PC-9 (cell line): ENCODE measurements around the gene MITF. TPM values are rescaled to one million over a fixed set of nuclear protein-coding genes. Genes with fewer than 3 reads are reported as not detected.

Source experiments
- BruUV-seq: library from RNA; stranded (reverse); fragments of 400-500 nt; replicated peaks from 2 replicates; lab custom pipeline; 2021; lab: Mats Ljungman, UMichigan
- CTCF ChIA-PET: fragments of 300-600 bp; sonication (Branson Sonifier 250); formaldehyde crosslinking; loops from one replicate; lab custom pipeline; 2022; ENCODE audit warnings: antibody characterized with exemption; lab: Charles Lee
- POLR2A ChIA-PET: fragments of 300-600 bp; sonication (Branson Sonifier 250); formaldehyde crosslinking; loops from one replicate; lab custom pipeline; 2022; ENCODE audit warnings: antibody characterized with exemption; ENCODE audit not compliant: unreplicated experiment; lab: Charles Lee
- DNase-seq, 2 experiments: peaks; one replicate each; pipeline versions ENCODE4 v3.0.0 to v3.0.0-alpha.2; 2015 to 2022; ENCODE audit warnings: mixed read lengths in 1 of 2
- H2AFZ ChIP-seq: fragments of 200-600 bp; sonication (generic); 2 replicates; pipeline ENCODE4 v1.8.1; 2017; ENCODE audit warnings: antibody characterized with exemption
- H3F3A ChIP-seq: fragments of 200-600 bp; sonication (generic); 2 replicates; pipeline ENCODE4 v1.8.1; 2017; ENCODE audit warnings: antibody characterized with exemption, mild to moderate bottlenecking, low read depth; ENCODE audit not compliant: insufficient read depth
- H3K27ac ChIP-seq: fragments of 200-600 bp; sonication (generic); 2 replicates; pipeline ENCODE4 v1.6.1; 2016; ENCODE audit warnings: mixed run types
- H3K27me3 ChIP-seq: fragments of 200-600 bp; sonication (generic); 2 replicates; pipeline ENCODE4 v1.6.1; 2016; ENCODE audit warnings: low read depth, mixed run types; ENCODE audit not compliant: insufficient read depth
- H3K36me3 ChIP-seq: fragments of 200-600 bp; sonication (generic); 2 replicates; pipeline ENCODE4 v1.6.1; 2016; ENCODE audit warnings: low read depth, mixed run types
- H3K4me1 ChIP-seq: fragments of 200-600 bp; sonication (generic); replicated peaks from 2 replicates; pipeline ENCODE4 v1.6.1; 2016; ENCODE audit warnings: mixed run types; ENCODE audit not compliant: insufficient read depth
- H3K4me2 ChIP-seq: fragments of 200-600 bp; sonication (generic); 2 replicates; pipeline ENCODE4 v1.6.1; 2017; ENCODE audit warnings: mixed run types
- H3K4me3 ChIP-seq: fragments of 200-600 bp; sonication (generic); 2 replicates; pipeline ENCODE4 v1.6.1; 2016; ENCODE audit warnings: mixed run types
- H3K79me2 ChIP-seq: fragments of 200-600 bp; sonication (generic); 2 replicates; pipeline ENCODE4 v1.6.1; 2017; ENCODE audit warnings: low read depth, mixed run types
- H3K9me2 ChIP-seq: fragments of 200-600 bp; sonication (generic); 2 replicates; pipeline ENCODE4 v1.8.1; 2017; ENCODE audit warnings: mild to moderate bottlenecking; ENCODE audit not compliant: insufficient read depth
- H3K9me3 ChIP-seq: fragments of 200-600 bp; sonication (generic); 2 replicates; pipeline ENCODE4 v1.8.1; 2016; ENCODE audit warnings: low read depth; ENCODE audit not compliant: insufficient read depth
- H4K20me1 ChIP-seq: fragments of 200-600 bp; sonication (generic); 2 replicates; pipeline ENCODE4 v1.8.1; 2017; ENCODE audit not compliant: insufficient read depth
- EZH2 ChIP-seq: fragments of 200-600 bp; sonication (generic); IDR thresholded peaks from 2 replicates; pipeline ENCODE4 v1.8.0; 2017; ENCODE audit warnings: antibody characterized with exemption, low read depth
- intact Hi-C: fragments of 100-400 bp; cut with micrococcal nuclease; formaldehyde crosslinking; loops from one replicate; pipeline ENCODE4 v1.10.0; 2022; ENCODE audit not compliant: unreplicated experiment
- total RNA-seq: library from RNA; stranded (reverse); gene quantifications from 2 replicates; pipeline ENCODE4 v1.2.3, GENCODE V29; 2021
- TF ChIP-seq, protein P1 (sequence below): fragments of 200-600 bp; sonication (generic); conservative IDR thresholded peaks from 2 replicates; pipeline ENCODE4 v1.6.1; 2017; ENCODE audit warnings: mixed run types, antibody characterized with exemption, mild to moderate bottlenecking, moderate library complexity

The MITF gene
- total RNA-seq, 1 experiment from 2014 or later = 15.5 TPM

DNA sequence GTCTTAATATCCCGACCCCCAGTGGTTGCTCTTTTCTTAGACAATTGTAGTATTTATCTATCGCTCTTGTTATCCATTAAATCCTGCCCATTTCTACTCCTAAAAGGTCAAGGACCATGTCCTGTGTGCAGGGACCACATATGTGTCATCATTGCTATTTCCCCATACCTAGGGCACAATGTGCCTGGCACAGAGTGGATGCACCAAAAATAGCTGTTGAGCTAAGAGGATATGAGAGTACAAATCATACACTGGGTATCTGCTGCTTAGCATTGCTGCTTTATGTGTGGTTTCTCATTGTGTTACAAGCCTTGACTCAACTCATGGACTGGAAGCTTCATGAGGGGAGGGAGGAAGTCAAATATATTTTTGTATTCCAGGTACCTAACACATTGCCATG lies 3.4 kb upstream of the MITF start:
- Histone ChIP-seq H3F3A (no peaks in the 10 kb centered on the region; the same call in 1 of the 2 replicates), H3K9me2 (no peaks in the 10 kb centered on the region), H2AFZ (no peak overlapping the region), H3K79me2 (0 out of 2 replicates have a peak, but pooled peaks cover 6% of the 10 kb centered on the region), H3K4me3 (no peak overlapping the region), H3K4me1 (peaks cover 14% of the 10 kb centered on the region; the same call in 1 of the 2 replicates), H3K9me3 (no peaks in the 10 kb centered on the region), H3K36me3 (no peaks in the 10 kb centered on the region), H4K20me1 (no peaks in the 10 kb centered on the region), H3K27me3 (no peaks in the 10 kb centered on the region), H3K4me2 (no peak overlapping the region), H3K27ac (no peak overlapping the region)
- intact Hi-C loops = loop anchor here (5.0 kb wide), 1 partner anchor 44 kb away; no protein-coding TSS in a partner anchor
- TF ChIP-seq, protein P1, sequence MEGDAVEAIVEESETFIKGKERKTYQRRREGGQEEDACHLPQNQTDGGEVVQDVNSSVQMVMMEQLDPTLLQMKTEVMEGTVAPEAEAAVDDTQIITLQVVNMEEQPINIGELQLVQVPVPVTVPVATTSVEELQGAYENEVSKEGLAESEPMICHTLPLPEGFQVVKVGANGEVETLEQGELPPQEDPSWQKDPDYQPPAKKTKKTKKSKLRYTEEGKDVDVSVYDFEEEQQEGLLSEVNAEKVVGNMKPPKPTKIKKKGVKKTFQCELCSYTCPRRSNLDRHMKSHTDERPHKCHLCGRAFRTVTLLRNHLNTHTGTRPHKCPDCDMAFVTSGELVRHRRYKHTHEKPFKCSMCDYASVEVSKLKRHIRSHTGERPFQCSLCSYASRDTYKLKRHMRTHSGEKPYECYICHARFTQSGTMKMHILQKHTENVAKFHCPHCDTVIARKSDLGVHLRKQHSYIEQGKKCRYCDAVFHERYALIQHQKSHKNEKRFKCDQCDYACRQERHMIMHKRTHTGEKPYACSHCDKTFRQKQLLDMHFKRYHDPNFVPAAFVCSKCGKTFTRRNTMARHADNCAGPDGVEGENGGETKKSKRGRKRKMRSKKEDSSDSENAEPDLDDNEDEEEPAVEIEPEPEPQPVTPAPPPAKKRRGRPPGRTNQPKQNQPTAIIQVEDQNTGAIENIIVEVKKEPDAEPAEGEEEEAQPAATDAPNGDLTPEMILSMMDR = no peak
- TF ChIP-seq EZH2 = no peak
- POLR2A ChIA-PET = no interaction called here
- CTCF ChIA-PET = no interaction called here
- no peak for DNase-seq
- BruUV-seq = no TSS peak

- Histone ChIP-seq H2AFZ (no peak overlapping the region), H3K79me2 (0 out of 2 replicates have a peak, but pooled peaks cover 9% of the 10 kb centered on the region), H3K36me3 (no peaks in the 10 kb centered on the region), H3F3A (no peaks in the 10 kb centered on the region; the same call in 1 of the 2 replicates), H3K27ac (no peak overlapping the region), H3K4me3 (no peak overlapping the region), H4K20me1 (no peaks in the 10 kb centered on the region), H3K9me3 (no peaks in the 10 kb centered on the region), H3K4me1 (peaks cover 14% of the 10 kb centered on the region; the same call in 1 of the 2 replicates), H3K9me2 (no peaks in the 10 kb centered on the region), H3K27me3 (no peaks in the 10 kb centered on the region), H3K4me2 (peak overlapping the region; percentile 92; the same call in 1 of the 2 replicates)
- no peak for DNase-seq
- ChIA-PET CTCF (no interaction called here), POLR2A (interaction anchor here (0.5 kb wide), 1 partner anchor 33 kb away, joined by 3 read pairs; no protein-coding TSS in a partner anchor)
- no TSS peak for BruUV-seq
- intact Hi-C loops = loop anchor here (5.0 kb wide), 1 partner anchor 45 kb away; no protein-coding TSS in a partner anchor
- TF ChIP-seq, protein P1 = no peak
- no peak for TF ChIP-seq EZH2
These were observed 1.9 kb upstream of the MITF start for GRCh38 chr3:69737392-69737791.

- Histone ChIP-seq H3K4me1 (peaks cover 14% of the 10 kb centered on the region; the same call in 1 of the 2 replicates), H2AFZ (peak overlapping the region; percentile 77), H3K79me2 (0 out of 2 replicates have a peak, but pooled peaks cover 9% of the 10 kb centered on the region), H3K9me2 (no peaks in the 10 kb centered on the region), H3K4me3 (peak overlapping the region; percentile 83), H3F3A (no peaks in the 10 kb centered on the region; the same call in 1 of the 2 replicates), H3K27ac (no peak overlapping the region), H3K36me3 (no peaks in the 10 kb centered on the region), H3K4me2 (peak overlapping the region; percentile 92), H4K20me1 (no peaks in the 10 kb centered on the region), H3K27me3 (no peaks in the 10 kb centered on the region), H3K9me3 (no peaks in the 10 kb centered on the region)
- ChIA-PET CTCF (no interaction called here), POLR2A (interaction anchor here (0.5 to 0.6 kb wide), 2 partner anchors 39 to 132 kb away, joined by 3 to 4 read pairs; no protein-coding TSS in a partner anchor)
- DNase-seq = peak in 1 of 2 experiments; percentile 40
- BruUV-seq = no TSS peak
- intact Hi-C loops = loop anchor here (2.0 to 5.0 kb wide), 3 partner anchors 24 to 128 kb away; no protein-coding TSS in a partner anchor
- no peak for TF ChIP-seq EZH2
- TF ChIP-seq, protein P1 = no peak
These were observed 949 bp upstream of the MITF start for GRCh38 chr3:69738315-69738714.
